Activated CD8-positive, alpha-beta memory T cell treated with anti-CD3 and anti-CD28 coated beads for 24 hours (primary cell): ENCODE results near the gene SCMH1.

Source experiments
- DNase-seq: peaks from one replicate; pipeline ENCODE4 v3.0.0-alpha.2; 2020

SCMH1 gene

GRCh38 chr1:41078193-41078592 lies 163.9 kb downstream of the SCMH1 start:
- no peak for DNase-seq

GRCh38 chr1:41073971-41074370 lies 168.1 kb downstream of the SCMH1 start:
- no peak for DNase-seq

GRCh38 chr1:41072051-41072450 lies 170.1 kb downstream of the SCMH1 start:
- DNase-seq = no peak

GRCh38 chr1:41056907-41057306 lies 185.2 kb downstream of the SCMH1 start:
- no peak for DNase-seq

- DNase-seq = no peak
These were observed 188.8 kb downstream of the SCMH1 start for GRCh38 chr1:41053316-41053715.

- no peak for DNase-seq
These were observed 191.1 kb downstream of the SCMH1 start for GRCh38 chr1:41051022-41051421.

GRCh38 chr1:41048540-41048939 lies 193.6 kb downstream of the SCMH1 start:
- DNase-seq = no peak

- DNase-seq = no peak
These were observed 195.7 kb downstream of the SCMH1 start for GRCh38 chr1:41046347-41046775.

GRCh38 chr1:41045740-41046139 lies 196.4 kb downstream of the SCMH1 start:
- no peak for DNase-seq

GRCh38 chr1:41044187-41044586 lies 197.9 kb downstream of the SCMH1 start:
- DNase-seq = no peak

GRCh38 chr1:41041614-41042270 lies 200.4 kb downstream of the SCMH1 start:
- DNase-seq = no peak

- no peak for DNase-seq
These were observed 204.0 kb downstream of the SCMH1 start for GRCh38 chr1:41038110-41038509.

GRCh38 chr1:41037116-41037903 lies 204.8 kb downstream of the SCMH1 start:
- DNase-seq = no peak

GRCh38 chr1:41033272-41033671 lies 208.8 kb downstream of the SCMH1 start:
- no peak for DNase-seq

GRCh38 chr1:41032147-41032546 lies 210.0 kb downstream of the SCMH1 start:
- DNase-seq = no peak

GRCh38 chr1:41030872-41031616 lies 211.1 kb downstream of the SCMH1 start:
- DNase-seq = no peak

GRCh38 chr1:41028034-41028642 lies 214.0 kb downstream of the SCMH1 start:
- no peak for DNase-seq

- no peak for DNase-seq
These were observed 215.9 kb downstream of the SCMH1 start for GRCh38 chr1:41025979-41026819.

- DNase-seq = no peak
These were observed 217.2 kb downstream of the SCMH1 start for GRCh38 chr1:41024953-41025352.

GRCh38 chr1:41023279-41023990 lies 218.7 kb downstream of the SCMH1 start:
- DNase-seq = no peak

- DNase-seq = no peak
These were observed 219.7 kb downstream of the SCMH1 start for GRCh38 chr1:41022424-41022823.
